Measurements from ENCODE around the gene ADPRM.

ADPRM gene

DNA sequence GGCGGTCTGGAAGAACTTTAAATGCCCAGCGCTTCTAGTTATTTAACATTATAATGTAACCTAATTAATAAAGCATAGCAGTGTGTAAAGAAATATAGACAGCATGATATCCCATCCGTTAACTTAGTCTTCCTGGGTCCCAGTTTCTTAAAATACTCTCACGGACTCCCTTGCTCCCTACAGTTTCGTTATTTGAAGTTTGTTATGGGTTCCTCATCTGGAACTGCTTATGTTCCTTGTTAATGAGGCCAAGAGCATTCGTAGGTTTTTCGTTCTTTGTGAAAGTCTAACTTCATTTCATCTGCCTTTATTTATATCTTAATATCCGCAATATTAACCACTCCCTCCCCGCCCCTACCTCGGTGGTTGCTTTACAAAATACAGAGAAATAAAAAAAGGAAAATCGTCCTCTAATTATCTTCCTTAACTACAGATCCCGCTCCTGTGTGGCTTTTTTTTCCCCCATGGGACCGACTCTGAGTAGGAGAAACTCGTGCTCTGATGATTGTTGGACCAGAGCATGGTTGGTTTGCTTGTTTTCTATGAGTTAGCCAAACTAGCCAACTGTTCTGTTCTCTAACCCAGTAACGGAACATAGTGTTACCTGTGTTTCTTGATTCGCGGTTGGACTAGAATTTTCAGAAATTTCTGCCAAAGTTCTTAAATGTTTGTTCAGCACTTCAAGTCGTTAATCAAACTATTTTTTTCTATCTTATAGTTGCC is 863 bp downstream of the ADPRM start:
- DNase-seq (ENCODE audit: low spot score), result no peak
- no peak overlapping the region for H3K14ac ChIP-seq (ENCODE audit: low read length)
- no peak overlapping the region for H3K9ac ChIP-seq (ENCODE audit: low read depth, low read length, poor library complexity)
- H2BK12ac ChIP-seq (ENCODE audit: low read length), result no peak overlapping the region
- no peaks in the 10 kb centered on the region for H3K27me3 ChIP-seq (ENCODE audit: control insufficient read depth in 3 of 3, insufficient read depth in 3 of 3, low read depth in 1 of 3, low read length in 3 of 3)
- H2AFZ ChIP-seq (ENCODE audit: low read length), result peak overlapping the region; percentile 92
- no peak overlapping the region for H2BK15ac ChIP-seq (ENCODE audit: low read length)
- peak overlapping the region; percentile 29 for H3K4me2 ChIP-seq (ENCODE audit: insufficient read depth, low read length, poor library complexity, severe bottlenecking)
- no peak overlapping the region for H4K8ac ChIP-seq (ENCODE audit: low read depth, low read length)
- peaks cover 10% of the 10 kb centered on the region for H3K79me1 ChIP-seq (ENCODE audit: low read depth, low read length)
- H3K4me1 ChIP-seq (ENCODE audit: control insufficient read depth in 2 of 2, insufficient read depth in 1 of 2, low read depth in 1 of 2, low read length in 2 of 2), result peaks cover 3% of the 10 kb centered on the region in 2 donors
- H2BK5ac ChIP-seq (ENCODE audit: low read length), result no peak overlapping the region
- H2BK120ac ChIP-seq (ENCODE audit: low read depth, low read length), result no peak overlapping the region
- H4K91ac ChIP-seq (ENCODE audit: low read depth, low read length, poor library complexity), result no peak overlapping the region
- H3K23ac ChIP-seq (ENCODE audit: low read depth, low read length, poor library complexity), result no peak overlapping the region
- no CpG with 5 or more reads among the region's 18 CpGs for WGBS, 2 donors (ENCODE audit: extremely low coverage in 2 of 2, insufficient read length in 2 of 2, insufficient replicate concordance in 1 of 2)
- no peak overlapping the region for H3K27ac ChIP-seq (replicated peaks; ENCODE audit: low read length)
- H2AK5ac ChIP-seq (ENCODE audit: low read depth, low read length), result no peak overlapping the region
- H3K9me3 ChIP-seq (replicated peaks in 1 of 2; ENCODE audit: control insufficient read depth in 2 of 2, insufficient read depth in 1 of 2, low read depth in 1 of 2, low read length in 2 of 2), result no peaks in the 10 kb centered on the region
- H3K18ac ChIP-seq (ENCODE audit: low read length), result no peak overlapping the region
- H3K4me3 ChIP-seq (ENCODE audit: low read length in 2 of 2), result peak overlapping the region in 1 of 2 donors; percentile 94
- peaks cover 7 to 26% of the 10 kb centered on the region in 2 donors for H3K36me3 ChIP-seq (replicated peaks in 1 of 2; ENCODE audit: control insufficient read depth in 2 of 2, insufficient read depth in 2 of 2, low read length in 2 of 2)
- no peak overlapping the region for H3K4ac ChIP-seq (ENCODE audit: low read length)

DNA sequence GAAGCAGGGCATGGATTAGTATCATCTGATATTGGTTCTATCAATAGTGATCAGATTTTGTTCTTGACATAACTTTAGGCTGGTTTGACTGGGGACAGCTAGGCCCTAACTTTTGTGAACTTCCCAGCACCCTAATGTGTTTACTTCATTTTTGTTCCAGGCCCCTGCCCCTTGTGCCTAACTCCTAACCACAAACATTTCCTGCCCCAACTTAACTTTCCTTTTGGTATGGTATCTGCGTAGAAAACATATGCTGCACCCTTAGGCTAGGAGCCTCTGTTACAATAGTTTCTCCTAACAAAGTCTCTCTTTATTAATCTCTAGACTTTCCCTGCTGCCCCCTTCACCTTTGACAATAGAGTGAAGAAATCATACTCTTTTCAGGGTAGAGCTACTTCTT is 2.5 kb downstream of the ADPRM start:
- H3K79me1 ChIP-seq (ENCODE audit: low read depth, low read length), result peaks cover 10% of the 10 kb centered on the region
- H3K4ac ChIP-seq (ENCODE audit: low read length), result no peak overlapping the region
- H3K4me1 ChIP-seq (ENCODE audit: control insufficient read depth in 2 of 2, insufficient read depth in 1 of 2, low read depth in 1 of 2, low read length in 2 of 2), result peaks cover 3% of the 10 kb centered on the region in 2 donors
- no peak overlapping the region for H2AK5ac ChIP-seq (ENCODE audit: low read depth, low read length)
- H3K9me3 ChIP-seq (replicated peaks in 1 of 2; ENCODE audit: control insufficient read depth in 2 of 2, insufficient read depth in 1 of 2, low read depth in 1 of 2, low read length in 2 of 2), result no peaks in the 10 kb centered on the region
- H3K9ac ChIP-seq (ENCODE audit: low read depth, low read length, poor library complexity), result no peak overlapping the region
- H3K27me3 ChIP-seq (ENCODE audit: control insufficient read depth in 3 of 3, insufficient read depth in 3 of 3, low read depth in 1 of 3, low read length in 3 of 3), result no peaks in the 10 kb centered on the region
- no peak overlapping the region for H2AFZ ChIP-seq (ENCODE audit: low read length)
- no peak overlapping the region for H2BK120ac ChIP-seq (ENCODE audit: low read depth, low read length)
- no peak overlapping the region for H3K4me2 ChIP-seq (ENCODE audit: insufficient read depth, low read length, poor library complexity, severe bottlenecking)
- H3K36me3 ChIP-seq (replicated peaks in 1 of 2; ENCODE audit: control insufficient read depth in 2 of 2, insufficient read depth in 2 of 2, low read length in 2 of 2), result peaks cover 5 to 15% of the 10 kb centered on the region in 2 donors
- H4K8ac ChIP-seq (ENCODE audit: low read depth, low read length), result no peak overlapping the region
- H2BK15ac ChIP-seq (ENCODE audit: low read length), result no peak overlapping the region
- no peak overlapping the region for H3K18ac ChIP-seq (ENCODE audit: low read length)
- H3K4me3 ChIP-seq (ENCODE audit: low read length in 2 of 2), result no peak overlapping the region
- H4K91ac ChIP-seq (ENCODE audit: low read depth, low read length, poor library complexity), result no peak overlapping the region
- no peak overlapping the region for H3K23ac ChIP-seq (ENCODE audit: low read depth, low read length, poor library complexity)
- no CpG with 5 or more reads among the region's 1 CpG for WGBS, 2 donors (ENCODE audit: extremely low coverage in 2 of 2, insufficient read length in 2 of 2, insufficient replicate concordance in 1 of 2)
- no peak overlapping the region for H3K27ac ChIP-seq (replicated peaks; ENCODE audit: low read length)
- DNase-seq (ENCODE audit: low spot score), result no peak
- H2BK5ac ChIP-seq (ENCODE audit: low read length), result no peak overlapping the region
- no peak overlapping the region for H3K14ac ChIP-seq (ENCODE audit: low read length)
- no peak overlapping the region for H2BK12ac ChIP-seq (ENCODE audit: low read length)

DNA sequence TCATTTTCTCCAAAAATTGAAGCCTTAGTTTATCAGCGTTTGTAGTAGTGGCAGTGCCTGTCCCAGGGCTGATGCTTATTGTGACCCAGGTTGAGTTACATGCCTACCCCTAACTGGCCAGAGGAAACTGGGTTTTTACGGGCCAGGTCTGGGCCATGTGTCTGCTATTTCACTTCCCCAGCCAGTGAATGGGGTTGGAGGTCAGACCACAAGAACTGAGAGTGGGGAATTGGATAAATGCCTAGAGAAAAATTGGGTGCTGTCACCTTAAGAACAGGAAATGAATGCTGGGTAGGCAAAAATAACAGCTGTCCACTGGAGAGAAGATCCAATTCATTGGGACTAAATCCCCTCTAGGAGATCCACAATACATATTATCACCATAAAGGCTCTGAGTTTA is 5.2 kb downstream of the ADPRM start:
- Histone ChIP-seq H4K8ac (ENCODE audit: low read depth, low read length) (no peak overlapping the region), H3K9me3 (replicated peaks in 1 of 2; ENCODE audit: control insufficient read depth in 2 of 2, insufficient read depth in 1 of 2, low read depth in 1 of 2, low read length in 2 of 2) (no peaks in the 10 kb centered on the region), H4K91ac (ENCODE audit: low read depth, low read length, poor library complexity) (no peak overlapping the region), H2BK12ac (ENCODE audit: low read length) (no peak overlapping the region), H3K4me1 (ENCODE audit: control insufficient read depth in 2 of 2, insufficient read depth in 1 of 2, low read depth in 1 of 2, low read length in 2 of 2) (peaks cover 2 to 3% of the 10 kb centered on the region in 2 donors), H3K4ac (ENCODE audit: low read length) (no peak overlapping the region), H3K23ac (ENCODE audit: low read depth, low read length, poor library complexity) (no peak overlapping the region), H3K27me3 (ENCODE audit: control insufficient read depth in 3 of 3, insufficient read depth in 3 of 3, low read depth in 1 of 3, low read length in 3 of 3) (no peaks in the 10 kb centered on the region), H2AK5ac (ENCODE audit: low read depth, low read length) (no peak overlapping the region), H2BK15ac (ENCODE audit: low read length) (no peak overlapping the region), H3K4me3 (ENCODE audit: low read length in 2 of 2) (no peak overlapping the region), H2BK5ac (ENCODE audit: low read length) (no peak overlapping the region), H3K79me1 (ENCODE audit: low read depth, low read length) (peaks cover 2% of the 10 kb centered on the region), H2AFZ (ENCODE audit: low read length) (no peak overlapping the region), H3K14ac (ENCODE audit: low read length) (peak overlapping the region; percentile 21), H2BK120ac (ENCODE audit: low read depth, low read length) (no peak overlapping the region), H3K4me2 (ENCODE audit: insufficient read depth, low read length, poor library complexity, severe bottlenecking) (no peak overlapping the region), H3K36me3 (replicated peaks in 1 of 2; ENCODE audit: control insufficient read depth in 2 of 2, insufficient read depth in 2 of 2, low read length in 2 of 2) (peaks cover 7 to 31% of the 10 kb centered on the region in 2 donors), H3K18ac (ENCODE audit: low read length) (no peak overlapping the region), H3K9ac (ENCODE audit: low read depth, low read length, poor library complexity) (no peak overlapping the region), H3K27ac (replicated peaks; ENCODE audit: low read length) (no peak overlapping the region)
- DNase-seq (ENCODE audit: low spot score), result no peak
- no CpG with 5 or more reads among the region's 2 CpGs for WGBS, 2 donors (ENCODE audit: extremely low coverage in 2 of 2, insufficient read length in 2 of 2, insufficient replicate concordance in 1 of 2)

DNA sequence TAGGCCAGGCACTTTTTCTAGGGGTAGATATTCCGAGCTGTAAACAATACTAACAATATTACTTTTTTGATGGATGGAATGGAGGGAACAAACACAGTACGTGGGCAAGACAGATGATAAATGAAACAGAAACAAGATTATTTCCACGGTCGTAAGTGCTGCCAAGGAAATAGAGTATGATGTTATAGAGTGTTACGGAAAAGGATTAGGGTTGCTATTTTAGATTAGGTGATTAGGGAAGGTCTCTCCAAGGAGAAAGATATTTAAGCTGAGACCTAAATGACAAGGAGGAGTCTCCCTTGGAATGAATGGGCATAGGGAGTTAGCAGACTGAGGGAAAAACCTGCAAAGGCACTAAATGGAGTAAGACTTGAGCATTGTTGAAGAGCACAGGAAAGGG is 8.3 kb downstream of the ADPRM start:
- Histone ChIP-seq H3K36me3 (replicated peaks in 1 of 2; ENCODE audit: control insufficient read depth in 2 of 2, insufficient read depth in 2 of 2, low read length in 2 of 2) (peaks cover 17 to 56% of the 10 kb centered on the region in 2 donors), H3K4me1 (ENCODE audit: control insufficient read depth in 2 of 2, insufficient read depth in 1 of 2, low read depth in 1 of 2, low read length in 2 of 2) (peaks cover 0 to 2% of the 10 kb centered on the region in 2 donors), H2AFZ (ENCODE audit: low read length) (no peak overlapping the region), H3K27ac (replicated peaks; ENCODE audit: low read length) (no peak overlapping the region), H3K4me3 (ENCODE audit: low read length in 2 of 2) (no peak overlapping the region), H3K79me1 (ENCODE audit: low read depth, low read length) (no peaks in the 10 kb centered on the region), H4K8ac (ENCODE audit: low read depth, low read length) (no peak overlapping the region), H2BK12ac (ENCODE audit: low read length) (no peak overlapping the region), H2BK120ac (ENCODE audit: low read depth, low read length) (no peak overlapping the region), H3K14ac (ENCODE audit: low read length) (no peak overlapping the region), H3K9ac (ENCODE audit: low read depth, low read length, poor library complexity) (no peak overlapping the region), H3K27me3 (ENCODE audit: control insufficient read depth in 3 of 3, insufficient read depth in 3 of 3, low read depth in 1 of 3, low read length in 3 of 3) (no peaks in the 10 kb centered on the region), H3K18ac (ENCODE audit: low read length) (no peak overlapping the region), H3K4me2 (ENCODE audit: insufficient read depth, low read length, poor library complexity, severe bottlenecking) (no peak overlapping the region), H3K23ac (ENCODE audit: low read depth, low read length, poor library complexity) (no peak overlapping the region), H3K4ac (ENCODE audit: low read length) (no peak overlapping the region), H2BK15ac (ENCODE audit: low read length) (no peak overlapping the region), H2BK5ac (ENCODE audit: low read length) (no peak overlapping the region), H2AK5ac (ENCODE audit: low read depth, low read length) (no peak overlapping the region), H3K9me3 (replicated peaks in 1 of 2; ENCODE audit: control insufficient read depth in 2 of 2, insufficient read depth in 1 of 2, low read depth in 1 of 2, low read length in 2 of 2) (no peaks in the 10 kb centered on the region), H4K91ac (ENCODE audit: low read depth, low read length, poor library complexity) (no peak overlapping the region)
- no peak for DNase-seq (ENCODE audit: low spot score)
- 100% methylated on average over 1 of the region's 5 CpGs for WGBS, 2 donors (ENCODE audit: extremely low coverage in 2 of 2, insufficient read length in 2 of 2, insufficient replicate concordance in 1 of 2)
